ENCODE measurements around the gene TBC1D3I.

Gene TBC1D3I

DNA sequence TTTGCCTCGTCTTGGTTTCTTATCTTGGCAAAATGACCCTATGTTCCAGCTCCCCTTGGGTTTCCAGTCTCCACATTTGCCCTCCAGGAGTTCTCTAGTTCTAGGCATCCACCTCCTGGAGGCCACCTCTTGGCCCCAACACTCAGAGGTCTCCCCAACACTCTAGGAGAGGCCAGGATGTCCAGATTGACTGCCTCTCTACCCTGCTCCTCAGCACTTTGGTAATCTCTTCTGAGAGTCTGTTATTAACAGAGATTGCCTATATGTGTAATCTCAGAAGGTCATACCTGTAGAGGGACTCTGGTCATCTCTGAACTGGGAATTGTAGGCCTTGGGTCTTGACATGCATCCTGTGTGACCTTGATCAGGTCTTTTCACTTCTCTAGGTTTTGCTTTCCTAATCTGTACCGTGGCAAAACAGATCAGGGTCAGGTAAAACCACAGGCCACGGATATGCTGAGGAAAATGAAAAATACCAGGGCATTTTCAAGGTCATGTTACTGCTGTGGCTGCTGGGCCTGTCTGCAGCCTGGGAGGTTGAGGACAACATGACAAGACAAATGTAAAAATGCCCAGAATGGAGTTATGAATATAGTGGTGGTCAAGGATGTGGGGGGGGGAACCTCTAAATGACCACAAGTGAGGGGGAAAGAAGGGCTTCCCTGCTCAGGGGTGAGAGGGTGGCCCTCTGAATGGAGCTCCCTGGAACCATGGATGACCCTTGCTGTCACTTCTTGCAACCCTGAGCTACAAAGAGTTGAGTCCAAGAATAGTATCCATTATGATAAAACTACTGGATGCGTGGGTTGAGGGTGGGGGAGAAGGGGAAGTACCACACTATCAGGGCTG is 58.5 kb downstream of the TBC1D3I start:
- DNase-seq, result no peak

DNA sequence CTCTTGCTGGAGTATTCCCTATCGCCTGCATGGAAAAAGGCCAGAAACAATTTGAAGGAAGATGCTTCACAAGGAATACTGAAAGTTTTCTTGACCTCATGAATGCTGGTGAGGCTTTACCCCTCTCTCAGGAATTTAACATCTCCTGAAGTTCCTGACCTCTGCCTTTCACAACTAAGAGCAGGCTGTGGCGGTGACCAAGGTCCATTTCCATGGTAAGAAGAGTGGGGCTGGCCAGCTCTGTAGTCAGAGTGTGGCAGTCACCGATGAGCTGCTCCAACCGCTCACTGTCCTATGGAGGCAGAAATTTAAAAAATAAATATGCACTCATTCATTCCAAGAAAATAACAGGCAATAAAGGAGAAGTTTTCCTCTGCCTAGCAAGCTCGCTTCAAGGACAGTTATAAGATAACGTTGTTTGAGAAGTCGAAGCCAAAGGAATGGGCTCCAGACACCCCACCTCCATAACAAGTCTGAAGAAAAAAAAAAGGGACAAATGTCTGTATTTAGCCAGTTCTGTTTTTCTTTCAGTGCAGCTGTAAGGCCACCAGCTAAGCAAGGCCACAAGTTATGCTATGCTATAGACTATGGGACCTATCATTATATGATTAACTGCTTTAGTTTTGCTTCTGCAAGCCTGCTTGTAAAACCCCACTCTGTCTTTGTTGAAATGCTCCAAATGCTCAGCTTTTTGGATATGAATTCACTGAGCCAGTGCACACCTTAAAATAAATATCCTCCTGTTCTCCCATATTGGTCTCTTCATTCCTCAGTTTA is 59.5 kb downstream of the TBC1D3I start:
- no peak for DNase-seq

Data from NCI-H510A (cell line).